Measurements from ENCODE around the gene GATA2.

Gene GATA2

DNA sequence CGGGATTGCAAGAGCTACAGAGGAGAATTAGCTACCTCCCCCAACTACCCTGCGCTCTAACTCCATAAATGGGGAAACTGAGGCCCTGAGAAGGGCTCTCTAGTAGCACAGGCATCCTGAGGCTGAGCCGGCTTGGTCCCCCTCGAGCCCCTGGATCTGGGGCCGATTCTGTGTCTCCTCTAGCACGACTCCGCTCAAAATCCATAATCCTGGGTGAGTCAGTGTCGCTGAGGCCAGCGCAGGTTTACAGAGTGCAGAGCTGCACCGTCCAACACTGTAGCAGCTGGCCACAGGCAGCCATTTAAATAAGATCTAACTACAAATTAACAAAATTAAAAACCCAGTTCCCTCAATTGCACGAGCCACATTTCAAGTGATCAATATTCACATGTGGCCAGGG, 10.8 kb downstream of the GATA2 start:
- H3K27ac Mint-ChIP-seq: no peak overlapping the region
- peaks cover 5% of the 10 kb centered on the region for H3K36me3 Mint-ChIP-seq (ENCODE audit: insufficient read depth)
- peaks cover 87 to 100% of the 10 kb centered on the region in 2 donors for H3K27me3 Mint-ChIP-seq
- H3K4me3 Mint-ChIP-seq: no peak overlapping the region
- H3K9me3 Mint-ChIP-seq: no peaks in the 10 kb centered on the region
- peaks cover 10 to 14% of the 10 kb centered on the region in 2 donors for H3K4me1 Mint-ChIP-seq (ENCODE audit: low read depth in 2 of 2)
- ATAC-seq (replicated peaks) (no peak), DNase-seq (no peak)

DNA sequence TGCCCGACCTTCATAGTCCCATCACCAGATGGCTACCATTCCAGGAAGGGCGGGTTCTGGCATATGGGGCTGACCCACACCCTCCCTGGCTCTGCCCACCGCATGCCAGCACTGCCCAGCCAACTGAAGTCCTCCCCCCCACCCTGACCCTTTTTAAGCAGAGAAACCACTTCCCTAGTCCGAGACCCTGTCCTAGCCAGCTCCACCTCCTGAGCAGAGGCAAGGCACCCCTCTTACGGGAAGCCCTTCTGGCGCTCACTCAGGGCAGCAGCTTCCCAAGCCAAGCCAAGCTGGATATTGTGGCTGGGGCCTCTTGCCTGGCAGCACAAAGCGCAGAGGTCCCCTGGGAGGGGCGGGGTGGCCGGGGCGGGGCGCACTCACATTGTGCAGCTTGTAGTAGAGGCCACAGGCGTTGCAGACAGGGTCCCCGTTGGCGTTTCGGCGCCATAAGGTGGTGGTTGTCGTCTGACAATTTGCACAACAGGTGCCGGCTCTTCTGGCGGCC, 11.5 kb downstream of the GATA2 start:
- ATAC-seq (replicated peaks) (no peak), DNase-seq (no peak)
- Mint-ChIP-seq H3K27me3 (peaks cover 83 to 100% of the 10 kb centered on the region in 2 donors), H3K4me3 (no peak overlapping the region), H3K4me1 (ENCODE audit: low read depth in 2 of 2) (peaks cover 5 to 10% of the 10 kb centered on the region in 2 donors), H3K36me3 (ENCODE audit: insufficient read depth) (peaks cover 5% of the 10 kb centered on the region), H3K27ac (no peak overlapping the region), H3K9me3 (no peaks in the 10 kb centered on the region)

DNA sequence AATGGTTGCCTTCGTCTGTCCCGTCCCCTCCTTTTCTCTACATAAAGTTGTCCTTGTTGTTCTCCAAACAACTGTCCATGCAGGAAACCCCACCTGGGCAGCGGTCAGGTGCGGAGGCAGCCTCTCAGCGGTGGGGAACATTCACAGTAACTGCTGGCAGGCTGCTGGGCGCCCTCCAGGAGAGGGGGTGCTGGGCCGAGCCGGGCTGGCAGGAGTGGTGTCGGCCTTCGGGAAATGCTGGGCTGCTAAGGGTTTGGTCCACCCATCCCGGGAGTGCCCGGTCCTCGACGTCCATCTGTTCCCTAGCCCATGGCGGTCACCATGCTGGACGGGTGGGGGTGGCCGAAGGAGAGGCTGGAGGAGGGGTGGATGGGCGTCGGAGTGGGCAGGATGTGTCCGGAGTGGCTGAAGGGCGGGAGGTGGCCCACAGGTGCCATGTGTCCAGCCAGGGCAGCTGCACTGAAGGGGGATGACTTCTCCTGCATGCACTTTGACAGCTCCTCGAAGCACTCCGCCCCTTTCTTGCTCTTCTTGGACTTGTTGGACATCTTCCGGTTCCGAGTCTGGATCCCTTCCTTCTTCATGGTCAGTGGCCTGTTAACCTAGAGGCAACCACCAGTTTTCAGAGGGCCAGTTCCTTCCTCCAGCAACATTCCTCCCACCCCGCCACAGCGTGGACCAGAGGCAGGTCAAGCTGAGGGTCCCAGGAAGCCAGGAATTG, 12.1 kb downstream of the GATA2 start:
- Mint-ChIP-seq H3K27me3 (peaks cover 76 to 100% of the 10 kb centered on the region in 2 donors), H3K4me3 (no peak overlapping the region), H3K36me3 (ENCODE audit: insufficient read depth) (peaks cover 5% of the 10 kb centered on the region), H3K27ac (no peak overlapping the region), H3K9me3 (no peaks in the 10 kb centered on the region), H3K4me1 (ENCODE audit: low read depth in 2 of 2) (peaks cover 5 to 9% of the 10 kb centered on the region in 2 donors)
- no peak for DNase-seq
- ATAC-seq (replicated peaks): no peak

DNA sequence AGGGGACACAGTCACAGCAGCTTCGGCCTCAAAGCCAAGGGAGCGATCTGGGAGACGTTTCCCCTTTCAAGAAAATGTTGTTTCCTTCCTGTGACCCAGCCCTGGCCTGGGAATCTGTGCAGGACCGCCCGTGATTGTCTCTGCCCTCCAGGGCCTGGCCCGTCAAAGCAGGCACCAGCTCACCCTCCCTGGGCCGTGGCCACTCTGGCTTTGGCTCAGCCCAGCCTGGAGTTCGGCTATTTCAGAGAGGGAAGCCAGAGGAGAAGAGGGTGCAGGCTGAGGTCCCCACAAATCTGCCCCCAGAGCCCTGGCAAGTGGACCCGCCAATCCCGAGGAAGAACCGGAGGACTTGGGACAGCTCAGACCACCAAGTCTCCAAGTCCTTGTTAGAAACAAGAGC, 12.7 kb downstream of the GATA2 start:
- DNase-seq (no peak), ATAC-seq (replicated peaks) (no peak)
- Mint-ChIP-seq H3K4me1 (ENCODE audit: low read depth in 2 of 2) (peaks cover 5 to 9% of the 10 kb centered on the region in 2 donors), H3K27me3 (peaks cover 70 to 100% of the 10 kb centered on the region in 2 donors), H3K4me3 (no peak overlapping the region), H3K36me3 (ENCODE audit: insufficient read depth) (peaks cover 5% of the 10 kb centered on the region), H3K9me3 (no peaks in the 10 kb centered on the region), H3K27ac (no peak overlapping the region)

DNA sequence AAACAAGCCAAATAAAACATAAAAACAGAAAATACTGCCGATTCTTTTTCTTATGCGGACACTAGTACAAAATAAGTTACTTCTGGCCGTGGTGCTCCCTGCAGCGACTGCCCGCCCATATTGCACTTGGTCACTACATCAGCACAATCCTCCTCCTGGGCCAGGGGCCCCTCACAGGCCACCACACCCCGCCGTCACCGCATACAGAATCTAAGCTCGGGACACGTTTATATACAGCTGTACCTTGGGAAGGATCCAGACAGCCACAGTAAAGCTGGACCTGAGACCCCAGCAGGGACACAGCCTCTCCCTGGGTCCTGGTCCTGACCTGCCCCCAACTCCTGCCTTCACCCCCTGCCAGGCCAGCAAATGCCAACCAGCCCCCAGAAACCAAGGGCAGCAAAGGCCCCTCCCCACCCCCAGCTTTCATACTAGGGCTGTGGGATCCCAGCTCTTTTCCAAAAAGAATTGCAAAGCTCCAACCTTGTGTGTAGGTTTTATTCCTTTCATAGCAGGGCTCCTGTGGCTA, 13.4 kb downstream of the GATA2 start:
- DNase-seq (no peak), ATAC-seq (replicated peaks) (no peak)
- peaks cover 64 to 98% of the 10 kb centered on the region in 2 donors for H3K27me3 Mint-ChIP-seq
- peaks cover 5 to 9% of the 10 kb centered on the region in 2 donors for H3K4me1 Mint-ChIP-seq (ENCODE audit: low read depth in 2 of 2)
- H3K36me3 Mint-ChIP-seq (ENCODE audit: insufficient read depth): peaks cover 5% of the 10 kb centered on the region
- no peak overlapping the region for H3K4me3 Mint-ChIP-seq
- no peak overlapping the region for H3K27ac Mint-ChIP-seq
- H3K9me3 Mint-ChIP-seq: no peaks in the 10 kb centered on the region

DNA sequence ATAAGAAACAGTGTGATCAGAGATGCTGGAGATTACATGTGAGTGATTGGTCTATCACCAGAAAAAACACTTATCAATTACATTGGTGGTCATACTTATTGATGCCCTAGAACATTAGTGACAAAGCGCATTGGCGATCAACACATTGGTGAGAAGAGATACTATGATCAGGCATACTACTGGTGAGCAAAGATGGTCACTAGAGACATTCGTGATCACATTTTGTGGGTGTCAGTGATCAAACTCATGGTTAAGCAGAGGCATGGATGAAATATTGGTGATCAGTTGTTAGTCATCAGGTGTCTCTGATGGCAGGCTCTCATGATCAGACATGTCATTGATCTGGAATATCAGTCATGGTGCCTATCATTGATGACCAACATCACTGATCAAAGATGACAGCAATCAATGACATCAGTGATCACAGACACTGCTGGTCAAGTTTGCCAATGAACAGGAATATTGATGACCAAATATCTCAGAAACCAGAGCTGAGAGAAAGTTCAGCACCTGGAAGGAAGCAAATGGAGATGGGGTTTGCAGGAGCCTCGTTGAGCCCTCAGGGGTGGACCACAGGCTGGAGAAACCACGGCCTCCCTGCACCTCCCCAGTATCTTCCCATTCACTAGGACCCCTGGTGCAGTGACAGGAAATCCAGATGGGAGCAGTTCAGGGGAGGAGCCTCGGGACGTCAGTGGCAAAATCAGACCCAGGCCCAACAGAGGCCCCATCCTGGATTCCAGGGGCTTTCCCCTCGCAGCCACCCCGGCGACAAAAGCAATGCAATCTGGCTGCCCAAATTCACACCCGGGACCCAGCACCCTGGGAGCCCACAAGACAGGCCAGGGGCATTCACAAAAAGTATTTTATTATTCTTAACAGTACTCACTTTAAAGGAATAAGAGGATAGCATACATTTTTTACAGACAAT, 14.2 kb downstream of the GATA2 start:
- H3K4me3 Mint-ChIP-seq: no peak overlapping the region
- ATAC-seq (replicated peaks) (no peak), DNase-seq (no peak)
- no peaks in the 10 kb centered on the region for H3K9me3 Mint-ChIP-seq
- H3K27me3 Mint-ChIP-seq: peaks cover 58 to 94% of the 10 kb centered on the region in 2 donors
- H3K36me3 Mint-ChIP-seq (ENCODE audit: insufficient read depth): no peaks in the 10 kb centered on the region
- peaks cover 5 to 7% of the 10 kb centered on the region in 2 donors for H3K4me1 Mint-ChIP-seq (ENCODE audit: low read depth in 2 of 2)
- no peak overlapping the region for H3K27ac Mint-ChIP-seq

DNA sequence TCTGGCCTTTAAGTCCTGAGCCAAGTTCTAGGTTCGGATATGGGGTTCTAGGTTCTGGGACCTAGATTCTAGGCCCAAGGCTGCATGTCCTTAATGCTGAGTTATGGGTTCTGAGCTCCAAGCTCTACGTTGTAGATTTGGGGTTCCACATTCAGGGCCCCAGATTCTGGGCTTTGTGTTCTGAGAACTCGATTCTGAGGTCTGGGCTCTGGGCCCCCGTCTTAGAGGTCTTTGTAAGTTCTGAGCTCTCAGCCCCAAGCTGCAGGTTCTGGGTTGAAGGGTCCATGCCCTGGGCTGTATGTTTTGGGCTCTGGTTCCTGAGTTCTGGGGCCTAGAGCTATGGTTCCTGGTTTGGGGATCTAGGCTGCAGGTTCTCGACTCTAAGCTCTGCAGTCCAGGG, 16.3 kb downstream of the GATA2 start:
- Mint-ChIP-seq H3K4me1 (ENCODE audit: low read depth in 2 of 2) (no peaks in the 10 kb centered on the region), H3K27ac (no peak overlapping the region), H3K36me3 (ENCODE audit: insufficient read depth) (no peaks in the 10 kb centered on the region), H3K27me3 (peaks cover 50 to 94% of the 10 kb centered on the region in 2 donors), H3K9me3 (no peaks in the 10 kb centered on the region), H3K4me3 (no peak overlapping the region)
- ATAC-seq (replicated peaks) (no peak), DNase-seq (no peak)

DNA sequence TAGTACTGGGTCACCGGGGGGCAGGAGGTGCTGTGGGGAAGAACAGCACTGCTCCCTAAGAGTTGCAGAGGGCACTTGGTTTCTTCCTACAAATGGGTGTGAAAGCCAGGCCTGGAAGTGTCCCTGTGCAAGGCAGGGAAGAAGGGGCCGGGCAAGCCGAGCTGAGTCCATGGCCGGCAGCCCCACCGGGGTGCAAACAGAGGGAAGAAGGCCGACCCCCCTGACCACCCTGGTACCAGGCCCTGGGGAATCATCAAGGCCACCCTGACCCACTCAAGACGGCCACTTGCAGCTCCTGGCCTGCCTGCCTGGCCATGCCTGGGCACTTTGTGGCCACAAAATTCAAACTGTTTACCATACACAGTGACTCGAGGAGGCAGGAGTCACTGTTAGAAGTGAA, 17.6 kb downstream of the GATA2 start:
- no peak overlapping the region for H3K27ac Mint-ChIP-seq
- H3K9me3 Mint-ChIP-seq: no peaks in the 10 kb centered on the region
- no peaks in the 10 kb centered on the region for H3K36me3 Mint-ChIP-seq (ENCODE audit: insufficient read depth)
- H3K27me3 Mint-ChIP-seq: peaks cover 49 to 94% of the 10 kb centered on the region in 2 donors
- ATAC-seq (replicated peaks) (no peak), DNase-seq (no peak)
- no peaks in the 10 kb centered on the region for H3K4me1 Mint-ChIP-seq (ENCODE audit: low read depth in 2 of 2)
- no peak overlapping the region for H3K4me3 Mint-ChIP-seq

DNA sequence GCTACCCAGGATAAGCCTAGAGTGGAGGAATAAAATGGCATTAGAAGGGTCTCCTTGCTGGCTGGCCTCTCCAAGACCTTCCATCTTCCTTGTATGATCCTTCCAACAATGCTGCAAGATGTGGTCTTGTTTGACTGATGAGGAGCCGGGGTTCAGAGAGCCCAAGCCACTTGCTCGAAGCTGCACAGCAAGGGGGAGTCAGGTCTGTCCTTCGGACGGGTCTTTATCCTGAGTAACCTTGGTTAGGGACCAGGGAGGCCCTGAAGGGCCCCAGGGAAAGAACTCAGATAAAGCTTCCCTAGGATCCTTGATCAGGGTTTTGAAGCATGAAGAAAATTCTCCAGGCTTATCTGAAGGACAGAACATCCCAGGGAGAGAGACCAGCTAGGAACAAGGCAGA, 19.3 kb downstream of the GATA2 start:
- Mint-ChIP-seq H3K4me1 (ENCODE audit: low read depth in 2 of 2) (peaks cover 0 to 1% of the 10 kb centered on the region in 2 donors), H3K36me3 (ENCODE audit: insufficient read depth) (no peaks in the 10 kb centered on the region), H3K27me3 (peaks cover 38 to 80% of the 10 kb centered on the region in 2 donors), H3K27ac (no peak overlapping the region), H3K9me3 (no peaks in the 10 kb centered on the region), H3K4me3 (no peak overlapping the region)
- DNase-seq: no peak
- no peak for ATAC-seq (replicated peaks)

DNA sequence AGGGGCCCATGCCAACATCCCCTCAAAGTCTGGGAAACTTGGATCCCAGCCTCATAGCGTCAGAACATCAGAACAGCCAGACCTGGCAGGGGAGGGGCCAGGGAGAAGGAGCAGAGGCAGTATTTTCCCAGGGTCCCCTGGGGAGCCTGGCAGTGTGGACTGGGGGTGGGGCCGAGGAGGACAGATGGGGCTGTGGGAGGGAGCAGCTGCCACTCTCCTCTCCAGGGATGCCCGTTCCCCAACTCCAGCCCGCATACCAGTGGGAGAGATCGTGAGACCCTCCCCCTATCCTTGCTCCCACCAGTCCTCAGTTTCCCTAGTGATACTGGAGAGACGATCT, 19.9 kb downstream of the GATA2 start:
- no peak for DNase-seq
- Mint-ChIP-seq H3K4me1 (ENCODE audit: low read depth in 2 of 2) (peaks cover 0 to 1% of the 10 kb centered on the region in 2 donors), H3K4me3 (no peak overlapping the region), H3K27me3 (peaks cover 32 to 78% of the 10 kb centered on the region in 2 donors), H3K9me3 (no peaks in the 10 kb centered on the region), H3K36me3 (ENCODE audit: insufficient read depth) (no peaks in the 10 kb centered on the region), H3K27ac (no peak overlapping the region)
- no peak for ATAC-seq (replicated peaks)

DNA sequence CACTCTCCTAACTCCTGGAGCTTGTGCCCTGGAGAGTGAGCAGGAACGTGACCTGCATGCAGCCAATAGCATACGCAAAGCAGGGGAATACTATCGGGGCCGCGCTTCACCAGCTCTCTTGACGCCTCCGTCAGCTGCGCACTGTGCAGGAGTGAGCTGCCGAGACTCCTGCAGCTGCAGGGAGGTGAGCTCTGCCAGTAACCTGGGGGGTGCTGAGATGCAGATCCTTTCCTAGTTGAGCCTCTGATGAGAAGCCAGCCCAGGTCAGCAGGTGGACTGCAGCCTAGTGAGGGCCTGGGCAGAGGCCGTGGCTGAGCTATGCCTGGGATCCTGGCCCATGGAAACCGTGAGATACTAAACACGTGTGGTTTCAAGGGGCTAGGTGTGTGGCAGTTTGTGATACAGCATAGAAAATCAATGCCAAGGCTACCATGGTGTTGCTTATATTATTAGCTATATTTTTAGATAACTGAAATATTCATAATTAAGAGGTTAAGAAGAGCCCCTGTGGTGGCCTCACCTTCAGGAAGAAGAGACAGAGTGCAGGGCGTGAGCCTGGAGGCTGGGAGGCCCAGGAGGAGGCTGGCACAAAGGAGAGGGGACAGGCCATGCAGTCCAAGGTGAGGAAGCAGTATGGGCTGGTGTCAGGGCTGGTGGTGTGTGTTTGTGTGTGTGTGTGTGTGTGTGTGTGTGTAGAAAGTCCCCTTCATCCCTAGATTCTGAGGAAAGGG, 20.4 kb downstream of the GATA2 start:
- H3K27me3 Mint-ChIP-seq: peaks cover 27 to 75% of the 10 kb centered on the region in 2 donors
- H3K4me3 Mint-ChIP-seq: no peak overlapping the region
- peaks cover 0 to 1% of the 10 kb centered on the region in 2 donors for H3K4me1 Mint-ChIP-seq (ENCODE audit: low read depth in 2 of 2)
- no peaks in the 10 kb centered on the region for H3K9me3 Mint-ChIP-seq
- H3K27ac Mint-ChIP-seq: no peak overlapping the region
- no peak for DNase-seq
- ATAC-seq (replicated peaks): no peak
- no peaks in the 10 kb centered on the region for H3K36me3 Mint-ChIP-seq (ENCODE audit: insufficient read depth)

DNA sequence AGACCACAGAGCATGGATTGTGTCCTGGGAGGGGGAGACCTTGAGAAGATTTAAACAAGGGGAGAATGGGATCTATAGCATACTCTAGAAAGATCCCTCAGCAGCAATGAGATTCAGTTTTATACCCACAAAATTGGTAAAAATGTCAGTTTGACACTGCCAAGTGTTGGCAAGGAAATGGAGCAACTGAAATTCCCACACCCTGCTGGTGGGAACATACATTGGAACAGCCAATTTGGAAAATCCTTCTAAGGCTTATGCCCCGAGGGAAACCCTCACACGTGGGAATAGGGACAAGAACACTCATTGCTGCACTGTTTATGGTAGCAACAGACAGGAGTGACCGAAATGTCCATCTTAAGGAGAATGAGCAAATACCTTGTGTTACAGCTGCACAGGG, 21.3 kb downstream of the GATA2 start:
- DNase-seq (no peak), ATAC-seq (replicated peaks) (no peak)
- H3K27ac Mint-ChIP-seq: no peak overlapping the region
- H3K36me3 Mint-ChIP-seq (ENCODE audit: insufficient read depth): no peaks in the 10 kb centered on the region
- H3K27me3 Mint-ChIP-seq: peaks cover 29 to 75% of the 10 kb centered on the region in 2 donors
- no peaks in the 10 kb centered on the region for H3K9me3 Mint-ChIP-seq
- no peak overlapping the region for H3K4me3 Mint-ChIP-seq
- H3K4me1 Mint-ChIP-seq (ENCODE audit: low read depth in 2 of 2): peaks cover 7 to 8% of the 10 kb centered on the region in 2 donors

DNA sequence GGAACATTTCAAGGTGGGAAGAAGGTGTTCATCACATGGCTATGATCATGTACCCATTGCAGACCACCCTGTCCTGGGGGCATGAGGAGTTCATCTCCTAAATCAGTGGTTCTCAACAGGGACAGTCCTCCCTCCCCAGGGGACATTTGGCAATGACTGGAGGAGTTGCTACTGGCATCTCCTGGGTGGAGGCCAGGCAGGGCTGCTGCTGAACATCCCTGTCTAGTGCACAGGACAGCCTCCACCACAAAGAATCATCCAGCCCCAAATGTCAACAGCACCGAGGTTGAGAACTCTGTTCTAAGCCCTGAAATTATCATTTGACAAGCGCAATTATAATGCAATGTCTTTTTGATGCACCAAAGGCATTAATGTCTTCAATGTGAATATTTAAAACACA, 21.9 kb downstream of the GATA2 start:
- peaks cover 7 to 9% of the 10 kb centered on the region in 2 donors for H3K4me1 Mint-ChIP-seq (ENCODE audit: low read depth in 2 of 2)
- H3K27ac Mint-ChIP-seq: no peak overlapping the region
- H3K4me3 Mint-ChIP-seq: no peak overlapping the region
- H3K27me3 Mint-ChIP-seq: peaks cover 32 to 75% of the 10 kb centered on the region in 2 donors
- no peak for DNase-seq
- no peaks in the 10 kb centered on the region for H3K36me3 Mint-ChIP-seq (ENCODE audit: insufficient read depth)
- ATAC-seq (replicated peaks): no peak
- no peaks in the 10 kb centered on the region for H3K9me3 Mint-ChIP-seq
